CD14-positive monocyte (primary cell): ENCODE measurements around the gene PDLIM7. TPM values are rescaled to one million over a fixed set of nuclear protein-coding genes. Genes with fewer than 3 reads are reported as not detected.

ENCODE experiments used
- DNase-seq, 3 donors: peaks; one replicate each; pipeline ENCODE4 v3.0.0-alpha.2; 2011 to 2022
- H2AFZ ChIP-seq: 2 replicates; pipeline ENCODE4 v1.6.0; 2012; ENCODE audit warnings: mild to moderate bottlenecking, low read depth, low read length, inconsistent platforms; ENCODE audit not compliant: insufficient read depth, poor library complexity, severe bottlenecking
- H3K27ac ChIP-seq, 2 donors: 1 replicate in 1 of 2; 2 replicates in 1 of 2; pipeline ENCODE4 v1.5.1; 2012 to 2013; ENCODE audit warnings: low read length in 2 of 2, control low read depth in 1 of 2, inconsistent platforms in 1 of 2, low read depth in 1 of 2, mild to moderate bottlenecking in 1 of 2
- H3K27me3 ChIP-seq, 2 donors: one replicate each; pipeline versions ENCODE4 v1.6.0 to v1.6.1; 2011 to 2013; ENCODE audit warnings: low read length in 2 of 2; ENCODE audit not compliant: control insufficient read depth in 2 of 2, insufficient read depth in 2 of 2
- H3K36me3 ChIP-seq, 2 donors: replicated peaks in 1 of 2; 1 replicate in 1 of 2; 2 replicates in 1 of 2; pipeline versions ENCODE4 v1.5.1 to v1.6.1; 2012 to 2013; ENCODE audit warnings: low read length in 2 of 2, control low read depth in 1 of 2, inconsistent platforms in 1 of 2, mild to moderate bottlenecking in 1 of 2; ENCODE audit not compliant: insufficient read depth in 2 of 2, control insufficient read depth in 1 of 2
- H3K4me1 ChIP-seq, 2 donors: 1 replicate in 1 of 2; 2 replicates in 1 of 2; pipeline versions ENCODE4 v1.5.1 to v1.6.1; 2012 to 2013; ENCODE audit warnings: low read length in 2 of 2, control low read depth in 1 of 2, inconsistent platforms in 1 of 2, mild to moderate bottlenecking in 1 of 2, moderate library complexity in 1 of 2; ENCODE audit not compliant: insufficient read depth in 2 of 2, control insufficient read depth in 1 of 2
- H3K4me2 ChIP-seq: replicated peaks from 2 replicates; pipeline ENCODE3; 2012; ENCODE audit warnings: low read length, moderate library complexity, mild to moderate bottlenecking; ENCODE audit not compliant: poor library complexity, severe bottlenecking; ENCODE audit errors: extremely low read depth
- H3K4me3 ChIP-seq, 3 experiments: fragments of 200-600 bp in 1 of 3; sonication (generic) in 1 of 3; replicated peaks in 1 of 3; 1 replicate in 2 of 3; 2 replicates in 1 of 3; pipeline ENCODE4 v1.5.1; 2011 to 2013; ENCODE audit warnings: low read length in 3 of 3, mild to moderate bottlenecking in 3 of 3, control low read depth in 2 of 3, low read depth in 2 of 3, inconsistent platforms in 1 of 3, moderate library complexity in 1 of 3
- H3K79me2 ChIP-seq: 2 replicates; pipeline ENCODE4 v1.6.0; 2012; ENCODE audit warnings: mild to moderate bottlenecking, control low read depth, inconsistent platforms, low read length, moderate library complexity; ENCODE audit not compliant: insufficient read depth
- H3K9ac ChIP-seq: 2 replicates; pipeline ENCODE4 v1.6.0; 2017; ENCODE audit warnings: low read length, mild to moderate bottlenecking; ENCODE audit not compliant: insufficient read depth, poor library complexity, severe bottlenecking
- H3K9me3 ChIP-seq, 2 donors: replicated peaks in 1 of 2; 1 replicate in 1 of 2; 2 replicates in 1 of 2; pipeline versions ENCODE4 v1.5.1 to v1.6.1; 2012 to 2013; ENCODE audit warnings: low read length in 2 of 2, control low read depth in 1 of 2; ENCODE audit not compliant: control insufficient read depth in 1 of 2, insufficient read depth in 1 of 2
- H4K20me1 ChIP-seq: 2 replicates; pipeline ENCODE4 v1.6.0; 2012; ENCODE audit warnings: mild to moderate bottlenecking, low read length, control low read depth, moderate library complexity; ENCODE audit not compliant: insufficient read depth
- H3K27ac Mint-ChIP-seq, 7 donors: one replicate each; pipeline ENCODE4 v1.8.0; 2020; ENCODE audit warnings: mild to moderate bottlenecking in 7 of 7, mixed read lengths in 7 of 7, moderate library complexity in 6 of 7, inconsistent platforms in 2 of 7
- H3K27me3 Mint-ChIP-seq, 3 donors: one replicate each; pipeline ENCODE4 v1.8.0; 2021 to 2022; ENCODE audit warnings: low read depth in 3 of 3, mild to moderate bottlenecking in 3 of 3, mixed read lengths in 3 of 3, moderate library complexity in 3 of 3, inconsistent platforms in 1 of 3
- H3K36me3 Mint-ChIP-seq, 2 donors: one replicate each; pipeline ENCODE4 v1.8.0; 2020; ENCODE audit warnings: mixed read lengths in 2 of 2, inconsistent platforms in 1 of 2, mild to moderate bottlenecking in 1 of 2
- H3K4me1 Mint-ChIP-seq: one replicate; pipeline ENCODE4 v1.8.0; 2020; ENCODE audit warnings: mild to moderate bottlenecking, mixed read lengths
- H3K4me3 Mint-ChIP-seq, 2 donors: one replicate each; pipeline ENCODE4 v1.8.0; 2020; ENCODE audit warnings: mild to moderate bottlenecking in 2 of 2, mixed read lengths in 2 of 2, moderate library complexity in 1 of 2
- H3K9me3 Mint-ChIP-seq, 7 donors: one replicate each; pipeline ENCODE4 v1.8.0; 2020 to 2022; ENCODE audit warnings: mixed read lengths in 7 of 7, mild to moderate bottlenecking in 6 of 7, moderate library complexity in 6 of 7, inconsistent platforms in 2 of 7
- CTCF ChIP-seq: fragments of 200-600 bp; IDR thresholded peaks from one replicate; pipeline ENCODE4 v1.8.0; 2022; ENCODE audit warnings: antibody characterized with exemption, mild to moderate bottlenecking
- WGBS: methylation state at CpG from one replicate; pipeline ENCODE4 v1.1.5; 2013; ENCODE audit warnings: missing lambda C conversion rate; ENCODE audit not compliant: insufficient coverage; 5-methylcytosine and 5-hydroxymethylcytosine counted together
- intact Hi-C, 2 donors: fragments of 100-400 bp; cut with micrococcal nuclease; formaldehyde crosslinking; loops; one replicate each; pipeline versions ENCODE4 v1.15.0 to v1.15.1; 2023
- polyA plus RNA-seq, 3 donors: library from polyadenylated mRNA; depleted of rRNA in 1 of 3; unstranded in 2 of 3; stranded (reverse) in 1 of 3; fragments of 300-500 nt in 2 of 3; fragments of >200 nt in 1 of 3; fragmentation: Illumina TruSeq in 2 of 3; gene quantifications; 1 replicate in 2 of 3; 2 replicates in 1 of 3; pipeline ENCODE4 v1.2.3, GENCODE V29; 2012 to 2021

PDLIM7 gene
- polyA plus RNA-seq, 3 donors, result 21.6 to 126 (median 27.2) TPM

- no peak for TF ChIP-seq CTCF
- Histone ChIP-seq H2AFZ (no peak overlapping the region), H3K27me3 (peaks cover 0 to 13% of the 10 kb centered on the region in 2 donors), H3K79me2 (no peaks in the 10 kb centered on the region), H3K4me1 (peaks cover 44 to 52% of the 10 kb centered on the region in 2 donors), H4K20me1 (peaks cover 27% of the 10 kb centered on the region), H3K4me2 (peak overlapping the region; percentile 27), H3K9me3 (no peaks in the 10 kb centered on the region), H3K4me3 (peak overlapping the region in 1 of 3 experiments; percentile 32), H3K36me3 (peaks cover 15 to 26% of the 10 kb centered on the region in 2 donors), H3K9ac (peak overlapping the region; percentile 5), H3K27ac (peak overlapping the region; percentile 5 to 13)
- peak in 1 of 3 donors; percentile 40 for DNase-seq
- WGBS, result 37% methylated on average over 14 of the region's 14 CpGs
- peaks cover 34 to 39% of the 10 kb centered on the region in 2 donors for H3K36me3 Mint-ChIP-seq
- peak overlapping the region; percentile 37 to 59 for H3K4me3 Mint-ChIP-seq
- H3K9me3 Mint-ChIP-seq, result peaks cover 0 to 12% (median 0%) of the 10 kb centered on the region in 7 donors
- peaks cover 24 to 44% (median 26%) of the 10 kb centered on the region in 3 donors for H3K27me3 Mint-ChIP-seq
- H3K27ac Mint-ChIP-seq, result peak overlapping the region; percentile 69 to 92 (median 89)
- intact Hi-C loops, result no loop called here
- peaks cover 51% of the 10 kb centered on the region for H3K4me1 Mint-ChIP-seq
Observed at GRCh38 chr5:177479774-177480173, 17.6 kb downstream of the PDLIM7 start.

GRCh38 chr5:177478711-177479646 lies 18.4 kb downstream of the PDLIM7 start:
- intact Hi-C loops, result no loop called here
- Mint-ChIP-seq H3K9me3 (peaks cover 0 to 12% (median 3%) of the 10 kb centered on the region in 7 donors), H3K27ac (peak overlapping the region; percentile 69 to 92 (median 89)), H3K4me3 (peak overlapping the region; percentile 53 to 79), H3K4me1 (peaks cover 58% of the 10 kb centered on the region), H3K27me3 (peaks cover 29 to 46% (median 31%) of the 10 kb centered on the region in 3 donors), H3K36me3 (peaks cover 30 to 35% of the 10 kb centered on the region in 2 donors)
- Histone ChIP-seq H3K27me3 (peaks cover 4 to 21% of the 10 kb centered on the region in 2 donors), H3K4me3 (peak overlapping the region in 1 of 3 experiments; percentile 32), H3K27ac (peak overlapping the region; percentile 5 to 13), H3K9ac (peak overlapping the region; percentile 5), H4K20me1 (peaks cover 26% of the 10 kb centered on the region), H3K4me1 (peaks cover 48 to 56% of the 10 kb centered on the region in 2 donors), H3K4me2 (peak overlapping the region; percentile 27), H3K36me3 (peaks cover 13 to 18% of the 10 kb centered on the region in 2 donors), H3K79me2 (no peaks in the 10 kb centered on the region), H2AFZ (no peak overlapping the region), H3K9me3 (no peaks in the 10 kb centered on the region)
- no peak for TF ChIP-seq CTCF
- peak; percentile 79 to 92 (median 84) for DNase-seq
- 19% methylated on average over 15 of the region's 18 CpGs for WGBS
